Calu3 (cell line): ENCODE measurements around the gene GPR183. TPM values are rescaled to one million over a fixed set of nuclear protein-coding genes. Genes with fewer than 3 reads are reported as not detected.

ENCODE experiments used
- BruUV-seq: library from RNA; stranded (reverse); fragments of 400-500 nt; replicated peaks from 2 replicates; lab custom pipeline; 2021; lab: Mats Ljungman, UMichigan
- CTCF ChIA-PET: fragments of 300-600 bp; sonication (Branson Sonifier 250); formaldehyde crosslinking; loops from one replicate; lab custom pipeline; 2022; ENCODE audit warnings: antibody characterized with exemption; lab: Charles Lee
- DNase-seq: peaks from one replicate; pipeline ENCODE4 v3.0.0; 2022
- H3K27ac Mint-ChIP-seq: one replicate; pipeline ENCODE4 v1.8.0; 2022; ENCODE audit warnings: mixed read lengths; ENCODE audit not compliant: unreplicated experiment
- H3K27me3 Mint-ChIP-seq: one replicate; pipeline ENCODE4 v1.8.0; 2022; ENCODE audit warnings: mixed read lengths; ENCODE audit not compliant: unreplicated experiment
- H3K36me3 Mint-ChIP-seq: one replicate; pipeline ENCODE4 v1.8.0; 2022; ENCODE audit warnings: mild to moderate bottlenecking, moderate library complexity, mixed read lengths; ENCODE audit not compliant: insufficient read depth, unreplicated experiment
- H3K4me1 Mint-ChIP-seq: one replicate; pipeline ENCODE4 v1.8.0; 2022; ENCODE audit warnings: mild to moderate bottlenecking, low read depth, mixed read lengths; ENCODE audit not compliant: unreplicated experiment
- H3K4me3 Mint-ChIP-seq: one replicate; pipeline ENCODE4 v1.8.0; 2022; ENCODE audit warnings: mild to moderate bottlenecking, low read depth, moderate library complexity, mixed read lengths; ENCODE audit not compliant: unreplicated experiment
- H3K9me3 Mint-ChIP-seq: one replicate; pipeline ENCODE4 v1.8.0; 2022; ENCODE audit warnings: low read depth, mixed read lengths; ENCODE audit not compliant: unreplicated experiment
- intact Hi-C: fragments of 100-400 bp; cut with micrococcal nuclease; formaldehyde crosslinking; loops from one replicate; pipeline ENCODE4 v1.10.0; 2022; ENCODE audit not compliant: unreplicated experiment
- total RNA-seq: library from RNA; stranded (reverse); gene quantifications from 2 replicates; pipeline ENCODE4 v1.2.3, GENCODE V29; 2022
- TF ChIP-seq, protein P1 (sequence below): fragments of 200-600 bp; IDR thresholded peaks from one replicate; pipeline ENCODE4 v1.8.0; 2022; ENCODE audit warnings: antibody characterized with exemption; ENCODE audit not compliant: unreplicated experiment

GPR183 gene
- total RNA-seq, 1 experiment from 2014 or later = not detected

DNA sequence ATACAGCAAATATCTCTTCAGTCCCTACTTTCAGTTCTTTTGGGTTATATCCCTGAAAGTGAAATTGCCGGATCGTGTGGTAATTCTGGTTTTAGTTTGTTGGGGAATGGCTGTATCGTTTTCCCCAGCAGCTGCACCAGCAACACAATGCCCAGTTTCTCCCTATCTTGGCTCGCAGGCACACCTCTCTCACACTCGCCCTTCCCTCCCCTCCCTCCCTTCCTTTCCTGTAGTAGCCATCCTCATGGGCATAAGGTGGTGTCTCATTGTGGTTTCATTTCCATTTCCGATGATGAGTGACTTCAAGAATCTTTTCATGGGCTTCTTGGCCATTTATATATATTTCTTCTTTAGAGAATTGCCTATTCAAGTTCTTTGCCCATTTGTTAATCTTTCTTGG, 40.4 kb downstream of the GPR183 start:
- CTCF ChIA-PET = interaction anchor here (1.0 kb wide), 1 partner anchor 233 kb away, joined by 3 read pairs; no protein-coding TSS in a partner anchor
- Mint-ChIP-seq H3K27ac (no peak overlapping the region), H3K27me3 (no peaks in the 10 kb centered on the region), H3K4me1 (no peaks in the 10 kb centered on the region), H3K36me3 (peaks cover 5% of the 10 kb centered on the region), H3K9me3 (no peaks in the 10 kb centered on the region), H3K4me3 (no peak overlapping the region)
- no TSS peak for BruUV-seq
- TF ChIP-seq, protein P1, sequence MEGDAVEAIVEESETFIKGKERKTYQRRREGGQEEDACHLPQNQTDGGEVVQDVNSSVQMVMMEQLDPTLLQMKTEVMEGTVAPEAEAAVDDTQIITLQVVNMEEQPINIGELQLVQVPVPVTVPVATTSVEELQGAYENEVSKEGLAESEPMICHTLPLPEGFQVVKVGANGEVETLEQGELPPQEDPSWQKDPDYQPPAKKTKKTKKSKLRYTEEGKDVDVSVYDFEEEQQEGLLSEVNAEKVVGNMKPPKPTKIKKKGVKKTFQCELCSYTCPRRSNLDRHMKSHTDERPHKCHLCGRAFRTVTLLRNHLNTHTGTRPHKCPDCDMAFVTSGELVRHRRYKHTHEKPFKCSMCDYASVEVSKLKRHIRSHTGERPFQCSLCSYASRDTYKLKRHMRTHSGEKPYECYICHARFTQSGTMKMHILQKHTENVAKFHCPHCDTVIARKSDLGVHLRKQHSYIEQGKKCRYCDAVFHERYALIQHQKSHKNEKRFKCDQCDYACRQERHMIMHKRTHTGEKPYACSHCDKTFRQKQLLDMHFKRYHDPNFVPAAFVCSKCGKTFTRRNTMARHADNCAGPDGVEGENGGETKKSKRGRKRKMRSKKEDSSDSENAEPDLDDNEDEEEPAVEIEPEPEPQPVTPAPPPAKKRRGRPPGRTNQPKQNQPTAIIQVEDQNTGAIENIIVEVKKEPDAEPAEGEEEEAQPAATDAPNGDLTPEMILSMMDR = no peak
- intact Hi-C loops = loop anchor here (5.0 kb wide), 2 partner anchors 70 to 170 kb away; no protein-coding TSS in a partner anchor
- no peak for DNase-seq

DNA sequence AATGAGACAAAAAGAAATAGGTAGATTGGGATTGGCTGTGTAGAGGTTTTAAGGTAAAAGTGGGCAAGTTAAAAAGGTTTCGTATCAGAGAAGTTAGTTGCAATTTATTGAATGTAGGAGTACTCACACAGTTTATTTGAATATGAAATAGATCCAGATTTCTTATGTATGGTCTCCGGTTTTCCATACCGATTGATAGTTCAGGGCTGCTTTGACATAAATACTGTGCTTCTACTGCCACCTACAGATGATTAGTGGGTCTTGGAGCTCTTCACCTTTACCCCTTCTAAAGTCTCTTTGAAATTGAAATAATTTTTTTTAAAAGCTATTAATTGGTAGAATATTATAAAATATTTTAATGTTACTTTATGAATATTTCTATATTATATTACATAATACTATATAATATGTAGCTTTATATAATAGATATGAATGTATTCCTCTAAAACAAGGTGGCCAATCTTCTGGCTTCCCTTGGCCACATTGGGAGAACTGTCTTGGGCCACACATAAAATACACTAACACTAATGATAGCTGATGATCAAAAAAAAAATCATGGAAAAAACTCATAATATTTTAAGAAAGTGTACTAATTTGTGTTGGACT, 41.3 kb downstream of the GPR183 start:
- H3K4me1 Mint-ChIP-seq = no peaks in the 10 kb centered on the region
- no peaks in the 10 kb centered on the region for H3K9me3 Mint-ChIP-seq
- H3K27ac Mint-ChIP-seq = no peak overlapping the region
- H3K27me3 Mint-ChIP-seq = no peaks in the 10 kb centered on the region
- intact Hi-C loops = loop anchor here (1.0 to 5.0 kb wide), 3 partner anchors 69 to 171 kb away; no protein-coding TSS in a partner anchor
- H3K36me3 Mint-ChIP-seq = peaks cover 5% of the 10 kb centered on the region
- H3K4me3 Mint-ChIP-seq = no peak overlapping the region
- TF ChIP-seq, protein P1 = no peak
- DNase-seq = no peak
- no TSS peak for BruUV-seq
- CTCF ChIA-PET = interaction anchor here (0.5 to 1.0 kb wide), 4 partner anchors 64 to 233 kb away, joined by 3 to 14 read pairs (median 3); no protein-coding TSS in a partner anchor

DNA sequence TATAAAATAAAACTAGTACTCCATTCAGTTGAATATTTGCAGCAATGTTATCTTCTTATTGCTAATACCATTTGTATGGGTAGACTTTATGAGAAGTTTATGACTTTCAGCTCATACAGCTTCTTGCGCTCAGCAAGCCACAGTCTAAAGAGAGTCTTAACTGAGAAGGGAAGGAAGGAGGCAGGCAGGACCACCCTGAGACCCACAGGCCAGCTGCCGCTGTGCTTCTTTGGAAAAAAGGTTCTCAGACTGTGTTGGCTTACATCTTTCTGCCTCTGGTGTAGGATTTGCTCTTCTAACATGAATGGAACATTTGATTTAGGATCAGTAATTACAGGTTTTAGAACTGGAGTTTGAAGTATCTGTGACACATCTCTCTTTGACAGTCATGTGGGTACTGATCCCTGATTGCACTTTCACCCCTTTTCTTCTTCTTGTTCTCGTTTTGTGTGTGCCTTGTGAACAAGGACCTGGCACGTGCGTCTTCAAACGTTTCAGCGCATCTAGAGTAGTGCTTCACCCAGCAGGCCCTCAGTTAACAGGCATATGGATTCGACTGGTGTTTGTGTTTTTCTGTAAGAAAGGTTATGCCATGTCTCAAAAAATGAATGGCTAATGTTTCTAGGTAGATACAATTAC, 41.9 kb downstream of the GPR183 start:
- peaks cover 5% of the 10 kb centered on the region for H3K36me3 Mint-ChIP-seq
- no peak overlapping the region for H3K4me3 Mint-ChIP-seq
- H3K27me3 Mint-ChIP-seq = no peaks in the 10 kb centered on the region
- no peaks in the 10 kb centered on the region for H3K4me1 Mint-ChIP-seq
- BruUV-seq = no TSS peak
- TF ChIP-seq, protein P1 = no peak
- intact Hi-C loops = loop anchor here (1.0 to 5.0 kb wide), 3 partner anchors 68 to 172 kb away; no protein-coding TSS in a partner anchor
- CTCF ChIA-PET = interaction anchor here (1.0 kb wide), 2 partner anchors 63 to 89 kb away, joined by 3 to 14 read pairs; no protein-coding TSS in a partner anchor
- H3K27ac Mint-ChIP-seq = no peak overlapping the region
- no peaks in the 10 kb centered on the region for H3K9me3 Mint-ChIP-seq
- no peak for DNase-seq

DNA sequence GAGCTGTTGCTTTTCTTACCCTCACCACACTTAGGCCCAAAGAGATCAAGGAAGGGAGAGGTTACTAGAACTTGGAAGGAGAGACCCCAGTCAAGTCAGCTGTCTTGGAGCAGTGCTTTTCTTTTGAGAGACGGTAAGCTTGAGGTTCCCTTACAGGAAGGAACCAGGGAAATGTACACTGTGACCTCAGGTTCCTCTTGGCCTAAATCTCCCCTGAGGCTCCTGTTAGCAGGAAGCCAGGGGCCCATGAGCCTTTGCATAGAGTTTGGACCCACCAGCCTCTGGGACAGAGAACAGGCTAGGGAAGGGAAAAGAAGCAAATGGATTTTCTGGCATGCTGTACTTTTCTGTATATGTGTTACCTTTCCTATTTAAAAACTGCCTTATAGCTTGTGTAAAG, 43.1 kb downstream of the GPR183 start:
- intact Hi-C loops = no loop called here
- no peaks in the 10 kb centered on the region for H3K9me3 Mint-ChIP-seq
- no peak overlapping the region for H3K27ac Mint-ChIP-seq
- no TSS peak for BruUV-seq
- no peaks in the 10 kb centered on the region for H3K27me3 Mint-ChIP-seq
- H3K4me3 Mint-ChIP-seq = no peak overlapping the region
- CTCF ChIA-PET = no interaction called here
- TF ChIP-seq, protein P1 = no peak
- no peak for DNase-seq
- peaks cover 5% of the 10 kb centered on the region for H3K36me3 Mint-ChIP-seq
- no peaks in the 10 kb centered on the region for H3K4me1 Mint-ChIP-seq
